Gastroesophageal sphincter (tissue), 4 donors: ENCODE measurements around the gene HTR2A. TPM values are rescaled to one million over a fixed set of nuclear protein-coding genes. Genes with fewer than 3 reads are reported as not detected.

Experiments used
- ATAC-seq: fragments of 150-250 bp; one replicate; pipeline ENCODE4 v1.9.1; 2016; ENCODE audit warnings: mild to moderate bottlenecking, moderate library complexity
- H3K27ac ChIP-seq, 4 donors: fragments of 200-600 bp; sonication (generic) in 3 of 4; 1 replicate in 3 of 4; 2 replicates in 1 of 4; pipeline ENCODE4 v1.5.1; 2016 to 2019
- H3K27me3 ChIP-seq: fragments of 200-600 bp; sonication (generic); one replicate; pipeline ENCODE4 v1.5.1; 2019
- H3K36me3 ChIP-seq, 2 donors: fragments of 200-600 bp; sonication (generic); one replicate each; pipeline ENCODE4 v1.5.1; 2019; ENCODE audit warnings: control low read depth in 1 of 2
- H3K4me1 ChIP-seq, 3 donors: fragments of 200-600 bp; sonication (generic); 1 replicate in 2 of 3; 2 replicates in 1 of 3; pipeline ENCODE4 v1.5.1; 2016 to 2019; ENCODE audit warnings: control low read depth in 2 of 3
- H3K4me3 ChIP-seq, 2 donors: fragments of 200-600 bp; sonication (generic); one replicate each; pipeline ENCODE4 v1.5.1; 2019; ENCODE audit warnings: mild to moderate bottlenecking in 1 of 2, moderate library complexity in 1 of 2
- H3K9me3 ChIP-seq, 3 donors: fragments of 200-600 bp; sonication (generic); one replicate each; pipeline ENCODE4 v1.5.1; 2017 to 2019; ENCODE audit warnings: control low read depth in 2 of 3
- EP300 ChIP-seq: sonication (generic); formaldehyde crosslinking; IDR thresholded peaks from one replicate; pipeline ENCODE4 v1.6.1; 2017; ENCODE audit warnings: antibody characterized with exemption, mild to moderate bottlenecking
- POLR2A ChIP-seq, 2 donors: fragments of 450-650 bp; IDR thresholded peaks; one replicate each; pipeline ENCODE4 v1.6.1; 2017; ENCODE audit warnings: antibody characterized with exemption in 2 of 2, mild to moderate bottlenecking in 2 of 2, moderate library complexity in 1 of 2
- POLR2AphosphoS5 ChIP-seq: sonication (generic); formaldehyde crosslinking; IDR thresholded peaks from one replicate; pipeline ENCODE4 v1.6.1; 2017; ENCODE audit warnings: antibody characterized with exemption
- WGBS, 2 donors: methylation state at CpG; one replicate each; pipeline ENCODE4 v1.1.5; 2018; ENCODE audit warnings: low coverage in 1 of 2; 5-methylcytosine and 5-hydroxymethylcytosine counted together
- total RNA-seq, 4 donors: library from RNA; depleted of rRNA; stranded (reverse); fragments of >200 nt; gene quantifications; one replicate each; pipeline ENCODE4 v1.1.0, GENCODE V29; 2016
- TF ChIP-seq, protein P1 (sequence below), 4 experiments: fragments of 200-600 bp in 2 of 4; fragments of 450-650 bp in 2 of 4; sonication (generic) in 1 of 4; IDR thresholded peaks; one replicate each; pipeline ENCODE4 v1.5.1; 2017 to 2019; ENCODE audit warnings: antibody characterized with exemption in 4 of 4, mild to moderate bottlenecking in 2 of 4, moderate library complexity in 2 of 4

Gene HTR2A
- total RNA-seq, 4 donors from 2014 or later = 0.40 to 1.7 (median 0.54) TPM

DNA sequence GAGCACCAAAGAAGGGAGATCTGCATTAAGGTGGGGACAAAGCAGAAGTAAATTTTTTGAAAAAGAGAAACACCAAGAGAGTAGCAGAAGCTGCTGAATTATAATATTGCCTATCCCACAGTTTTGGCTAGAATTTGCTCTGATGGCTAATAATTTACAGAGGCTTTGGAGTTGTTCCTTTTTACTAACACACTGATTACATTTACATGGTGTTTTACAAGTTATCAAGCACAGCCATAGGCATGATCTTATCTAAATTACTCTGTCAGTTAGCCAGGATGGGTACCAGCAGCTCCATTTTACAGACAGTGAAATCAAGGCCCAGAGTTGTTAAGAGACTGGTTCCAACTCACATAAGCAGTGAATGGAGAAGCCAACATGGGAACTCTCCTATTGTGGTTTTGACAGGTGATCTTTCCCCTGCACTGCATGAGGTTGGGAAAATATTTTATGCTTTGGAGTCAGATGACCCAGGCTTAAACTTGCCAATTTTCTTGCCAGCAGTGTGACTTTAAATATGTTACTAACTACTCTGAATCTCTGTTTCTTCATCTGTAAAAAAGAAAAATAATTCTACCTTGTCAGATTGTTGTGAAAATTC lies 66.3 kb downstream of the HTR2A start:
- Histone ChIP-seq H3K4me3 (no peak overlapping the region), H3K27me3 (no peaks in the 10 kb centered on the region), H3K36me3 (no peaks in the 10 kb centered on the region), H3K4me1 (no peaks in the 10 kb centered on the region), H3K27ac (no peak overlapping the region), H3K9me3 (no peaks in the 10 kb centered on the region)
- no peak for ATAC-seq
- TF ChIP-seq POLR2AphosphoS5 (no peak), EP300 (no peak), POLR2A (IDR thresholded peaks at IDR 0.05) (no peak)
- TF ChIP-seq, protein P1, sequence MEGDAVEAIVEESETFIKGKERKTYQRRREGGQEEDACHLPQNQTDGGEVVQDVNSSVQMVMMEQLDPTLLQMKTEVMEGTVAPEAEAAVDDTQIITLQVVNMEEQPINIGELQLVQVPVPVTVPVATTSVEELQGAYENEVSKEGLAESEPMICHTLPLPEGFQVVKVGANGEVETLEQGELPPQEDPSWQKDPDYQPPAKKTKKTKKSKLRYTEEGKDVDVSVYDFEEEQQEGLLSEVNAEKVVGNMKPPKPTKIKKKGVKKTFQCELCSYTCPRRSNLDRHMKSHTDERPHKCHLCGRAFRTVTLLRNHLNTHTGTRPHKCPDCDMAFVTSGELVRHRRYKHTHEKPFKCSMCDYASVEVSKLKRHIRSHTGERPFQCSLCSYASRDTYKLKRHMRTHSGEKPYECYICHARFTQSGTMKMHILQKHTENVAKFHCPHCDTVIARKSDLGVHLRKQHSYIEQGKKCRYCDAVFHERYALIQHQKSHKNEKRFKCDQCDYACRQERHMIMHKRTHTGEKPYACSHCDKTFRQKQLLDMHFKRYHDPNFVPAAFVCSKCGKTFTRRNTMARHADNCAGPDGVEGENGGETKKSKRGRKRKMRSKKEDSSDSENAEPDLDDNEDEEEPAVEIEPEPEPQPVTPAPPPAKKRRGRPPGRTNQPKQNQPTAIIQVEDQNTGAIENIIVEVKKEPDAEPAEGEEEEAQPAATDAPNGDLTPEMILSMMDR (IDR thresholded peaks at IDR 0.05) = no peak

GRCh38 chr13:46822551-46822950 lies 74.3 kb downstream of the HTR2A start:
- 50 to 73% methylated on average over 1 to 2 of the region's 2 CpGs for WGBS, 2 donors
- Histone ChIP-seq H3K4me3 (no peak overlapping the region), H3K4me1 (no peaks in the 10 kb centered on the region), H3K27me3 (no peaks in the 10 kb centered on the region), H3K9me3 (no peaks in the 10 kb centered on the region), H3K27ac (no peak overlapping the region), H3K36me3 (no peaks in the 10 kb centered on the region)
- TF ChIP-seq POLR2A (IDR thresholded peaks at IDR 0.05) (no peak), EP300 (no peak), POLR2AphosphoS5 (no peak)
- TF ChIP-seq, protein P1 (IDR thresholded peaks at IDR 0.05) = no peak
- ATAC-seq = no peak

DNA sequence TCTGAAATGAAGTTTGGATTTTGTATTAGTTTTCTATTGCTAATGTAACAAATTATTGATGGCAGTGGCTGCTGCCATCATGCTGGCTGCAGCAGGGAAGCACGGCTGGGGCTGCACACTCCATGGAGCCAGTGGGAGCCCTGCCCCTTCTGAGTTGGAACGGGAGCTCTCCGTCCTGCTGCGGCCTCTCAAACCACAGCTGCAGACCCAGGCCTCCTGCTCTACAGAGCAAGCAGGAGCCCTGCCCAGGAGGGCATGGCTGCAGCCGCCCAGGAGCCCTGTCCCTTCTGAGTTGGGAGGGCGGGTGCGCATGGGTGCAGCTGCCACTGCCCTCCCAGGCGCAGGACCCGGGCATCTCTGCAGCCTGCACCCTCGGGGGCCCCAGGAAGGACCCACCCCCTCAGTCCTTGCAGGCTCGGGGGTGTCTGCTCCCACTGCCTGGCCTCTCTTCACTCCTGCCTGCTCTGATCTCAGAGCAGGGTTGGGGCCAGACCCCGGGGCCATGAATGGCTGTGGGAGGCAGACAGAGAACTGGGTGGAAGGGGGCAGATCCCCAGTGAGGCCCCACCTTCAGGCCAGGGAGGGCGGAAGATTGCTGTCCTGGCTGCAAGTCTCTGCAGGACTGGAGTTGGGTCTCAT lies 78.9 kb downstream of the HTR2A start:
- ATAC-seq = no peak
- WGBS, 2 donors = no CpG with 5 or more reads among the region's 13 CpGs
- no peaks in the 10 kb centered on the region for H3K36me3 ChIP-seq
- H3K27me3 ChIP-seq = no peaks in the 10 kb centered on the region
- H3K4me3 ChIP-seq = no peak overlapping the region
- H3K27ac ChIP-seq = no peak overlapping the region
- no peaks in the 10 kb centered on the region for H3K4me1 ChIP-seq
- peaks cover 0 to 2% (median 0%) of the 10 kb centered on the region in 3 donors for H3K9me3 ChIP-seq
- no peak for TF ChIP-seq POLR2AphosphoS5
- TF ChIP-seq, protein P1 (IDR thresholded peaks at IDR 0.05) = no peak
- TF ChIP-seq POLR2A (IDR thresholded peaks at IDR 0.05) = no peak
- TF ChIP-seq EP300 = no peak

DNA sequence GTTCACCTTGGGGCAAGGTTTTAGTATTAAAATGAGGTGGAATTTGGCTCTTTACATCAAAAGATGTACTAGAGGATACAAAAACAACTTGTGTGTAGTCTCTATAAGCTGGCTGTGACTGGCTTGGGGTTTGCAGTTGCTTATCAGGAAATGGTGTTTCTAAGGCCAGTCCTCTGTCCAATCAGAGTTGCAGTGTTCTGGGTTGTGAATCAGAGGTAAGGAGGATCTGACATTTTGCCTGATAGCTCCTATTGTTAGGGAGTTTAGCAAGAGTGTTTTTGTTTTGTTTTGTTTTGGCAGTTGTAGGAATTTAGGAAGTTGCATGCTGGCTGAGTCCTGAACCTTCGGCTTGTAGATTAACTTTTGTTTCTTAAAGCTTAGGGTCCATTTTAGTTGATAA lies 79.8 kb downstream of the HTR2A start:
- H3K36me3 ChIP-seq = no peaks in the 10 kb centered on the region
- no peak for ATAC-seq
- no peak overlapping the region for H3K27ac ChIP-seq
- no peaks in the 10 kb centered on the region for H3K4me1 ChIP-seq
- H3K9me3 ChIP-seq = peaks cover 0 to 11% (median 0%) of the 10 kb centered on the region in 3 donors
- no peak overlapping the region for H3K4me3 ChIP-seq
- H3K27me3 ChIP-seq = no peaks in the 10 kb centered on the region
- TF ChIP-seq POLR2AphosphoS5 (no peak), EP300 (no peak), POLR2A (IDR thresholded peaks at IDR 0.05) (no peak)
- TF ChIP-seq, protein P1 (IDR thresholded peaks at IDR 0.05) = no peak
- 57% methylated on average over 1 of the region's 1 CpG; no CpG with 5 or more reads in 1 of the 2 donors for WGBS, 2 donors

DNA sequence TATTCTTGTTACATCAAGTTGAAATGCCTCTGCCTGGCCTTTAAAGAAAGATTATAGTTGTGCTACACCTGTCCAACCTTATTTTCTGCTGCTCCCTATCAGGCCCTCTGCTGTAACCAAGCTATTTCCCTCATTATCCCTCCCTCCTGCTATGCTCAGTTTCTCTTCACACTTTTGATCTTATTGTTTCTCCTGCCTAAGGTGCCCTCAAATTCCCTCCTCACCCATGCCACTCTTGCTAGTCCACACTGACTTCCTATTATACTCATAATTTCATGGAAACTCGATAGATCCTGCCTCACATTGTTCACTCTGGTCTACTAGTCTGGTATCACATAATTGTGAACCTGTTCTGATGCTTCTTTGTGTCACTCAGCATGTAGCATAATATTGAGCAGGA lies 80.5 kb downstream of the HTR2A start:
- no peak overlapping the region for H3K27ac ChIP-seq
- peaks cover 0 to 16% (median 0%) of the 10 kb centered on the region in 3 donors for H3K9me3 ChIP-seq
- H3K4me3 ChIP-seq = no peak overlapping the region
- no peaks in the 10 kb centered on the region for H3K36me3 ChIP-seq
- no peaks in the 10 kb centered on the region for H3K27me3 ChIP-seq
- no peak for ATAC-seq
- WGBS, 2 donors = 91 to 100% methylated on average over 1 of the region's 1 CpG
- TF ChIP-seq POLR2A (IDR thresholded peaks at IDR 0.05) (no peak), POLR2AphosphoS5 (no peak), EP300 (no peak)
- TF ChIP-seq, protein P1 (IDR thresholded peaks at IDR 0.05) = no peak
- H3K4me1 ChIP-seq = no peaks in the 10 kb centered on the region
